ENCODE measurements around the gene CXCR4.
"Not testable (repeated sequence)": the region's sequence is repeated elsewhere in the genome, so short reads cannot be mapped to it uniquely, and the experiment has no call there.

CXCR4 gene

GRCh38 chr2:136107051-136108033, 10.6 kb downstream of the CXCR4 start:
- no peak overlapping the region for H3K4me3 ChIP-seq (ENCODE audit: low read length)
- no peak for DNase-seq (ENCODE audit: low read depth)
- TF ChIP-seq, protein P1, sequence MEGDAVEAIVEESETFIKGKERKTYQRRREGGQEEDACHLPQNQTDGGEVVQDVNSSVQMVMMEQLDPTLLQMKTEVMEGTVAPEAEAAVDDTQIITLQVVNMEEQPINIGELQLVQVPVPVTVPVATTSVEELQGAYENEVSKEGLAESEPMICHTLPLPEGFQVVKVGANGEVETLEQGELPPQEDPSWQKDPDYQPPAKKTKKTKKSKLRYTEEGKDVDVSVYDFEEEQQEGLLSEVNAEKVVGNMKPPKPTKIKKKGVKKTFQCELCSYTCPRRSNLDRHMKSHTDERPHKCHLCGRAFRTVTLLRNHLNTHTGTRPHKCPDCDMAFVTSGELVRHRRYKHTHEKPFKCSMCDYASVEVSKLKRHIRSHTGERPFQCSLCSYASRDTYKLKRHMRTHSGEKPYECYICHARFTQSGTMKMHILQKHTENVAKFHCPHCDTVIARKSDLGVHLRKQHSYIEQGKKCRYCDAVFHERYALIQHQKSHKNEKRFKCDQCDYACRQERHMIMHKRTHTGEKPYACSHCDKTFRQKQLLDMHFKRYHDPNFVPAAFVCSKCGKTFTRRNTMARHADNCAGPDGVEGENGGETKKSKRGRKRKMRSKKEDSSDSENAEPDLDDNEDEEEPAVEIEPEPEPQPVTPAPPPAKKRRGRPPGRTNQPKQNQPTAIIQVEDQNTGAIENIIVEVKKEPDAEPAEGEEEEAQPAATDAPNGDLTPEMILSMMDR (conservative IDR thresholded peaks at IDR 0.05; ENCODE audit: low read length) = no peak

DNA sequence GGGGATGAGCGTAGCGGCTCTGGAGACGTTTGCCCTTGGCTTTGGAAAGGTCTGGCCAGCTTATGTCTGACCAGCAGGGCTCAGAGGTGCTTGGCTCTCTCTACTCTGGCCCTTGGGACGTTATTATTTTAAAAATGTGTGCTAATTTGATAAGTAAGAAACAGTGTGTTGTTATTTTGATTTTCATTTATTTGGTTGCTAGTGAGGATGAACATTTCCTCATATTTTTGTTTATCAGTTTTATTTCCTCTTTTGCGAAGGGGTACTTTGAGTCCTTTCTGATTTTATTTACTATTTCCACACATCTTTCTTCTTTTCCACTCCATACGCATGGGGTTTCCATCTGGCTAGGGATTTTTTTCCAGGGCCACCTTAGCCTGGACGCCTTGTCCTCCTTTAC, 11.4 kb downstream of the CXCR4 start:
- TF ChIP-seq, protein P1 (conservative IDR thresholded peaks at IDR 0.05; ENCODE audit: low read length) = no peak
- no peak for DNase-seq (ENCODE audit: low read depth)
- no peak overlapping the region for H3K4me3 ChIP-seq (ENCODE audit: low read length)

DNA sequence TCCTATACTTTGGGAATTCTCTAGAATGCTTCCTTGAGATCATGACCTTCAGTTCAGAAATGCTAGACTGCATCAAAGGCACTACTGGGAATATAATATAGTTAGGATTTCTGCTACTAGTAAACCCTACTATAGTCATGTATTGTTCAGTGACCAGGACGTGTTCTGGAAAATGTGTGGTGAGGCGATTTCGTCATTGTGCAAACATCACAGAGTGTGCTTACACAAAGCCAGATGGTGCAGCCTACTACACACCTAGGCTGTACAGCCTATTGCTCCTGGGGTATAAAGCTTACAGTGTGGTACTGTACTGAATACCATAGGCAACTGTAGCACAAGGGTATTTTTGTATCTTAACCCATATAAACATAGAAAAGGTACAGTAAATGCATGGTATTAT, 13.0 kb downstream of the CXCR4 start:
- no peak overlapping the region for H3K4me3 ChIP-seq (ENCODE audit: low read length)
- TF ChIP-seq, protein P1 (conservative IDR thresholded peaks at IDR 0.05; ENCODE audit: low read length) = no peak
- no peak for DNase-seq (ENCODE audit: low read depth)

DNA sequence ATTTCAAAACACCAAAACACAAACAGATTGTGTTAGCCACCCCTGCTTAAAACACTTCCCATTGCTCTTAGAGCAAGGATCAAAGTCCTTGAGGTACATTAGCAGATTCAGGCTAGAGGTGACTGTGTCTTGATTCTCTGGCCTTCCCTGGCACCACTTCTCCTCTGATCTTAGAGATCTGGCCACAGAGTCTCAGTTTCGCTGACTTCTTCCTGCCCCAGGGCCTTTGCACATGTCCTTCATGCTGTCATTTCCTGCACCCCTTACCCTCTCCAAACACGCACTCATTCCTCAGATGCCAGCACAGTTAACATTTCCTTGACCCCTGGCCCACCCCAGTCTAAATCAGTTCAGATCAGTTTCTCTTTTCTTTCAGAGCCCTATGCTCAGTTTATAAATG, 16.9 kb downstream of the CXCR4 start:
- DNase-seq (ENCODE audit: low read depth) = no peak
- TF ChIP-seq, protein P1 (conservative IDR thresholded peaks at IDR 0.05; ENCODE audit: low read length) = no peak
- no peak overlapping the region for H3K4me3 ChIP-seq (ENCODE audit: low read length)

DNA sequence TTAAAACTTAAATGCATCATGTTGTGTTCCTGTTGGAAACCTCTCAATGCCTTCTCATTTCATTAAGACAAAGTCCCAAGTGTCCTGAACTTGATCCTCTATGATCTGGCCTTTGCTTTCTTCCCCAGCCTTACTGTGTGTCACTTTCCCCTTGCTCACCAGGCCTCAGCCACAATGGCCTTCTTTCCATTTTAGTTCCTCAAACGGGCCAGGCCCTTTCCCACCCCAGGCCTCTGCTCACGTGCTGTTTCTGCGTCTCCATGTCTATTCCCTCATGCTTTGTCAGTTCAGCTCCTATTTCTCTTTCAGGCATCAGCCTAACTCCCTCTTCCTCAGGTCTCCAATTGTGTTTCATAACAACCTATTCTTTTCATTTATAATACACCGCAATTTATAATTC, 19.5 kb downstream of the CXCR4 start:
- no peak for DNase-seq (ENCODE audit: low read depth)
- no peak overlapping the region for H3K4me3 ChIP-seq (ENCODE audit: low read length)
- TF ChIP-seq, protein P1 (conservative IDR thresholded peaks at IDR 0.05; ENCODE audit: low read length) = no peak

DNA sequence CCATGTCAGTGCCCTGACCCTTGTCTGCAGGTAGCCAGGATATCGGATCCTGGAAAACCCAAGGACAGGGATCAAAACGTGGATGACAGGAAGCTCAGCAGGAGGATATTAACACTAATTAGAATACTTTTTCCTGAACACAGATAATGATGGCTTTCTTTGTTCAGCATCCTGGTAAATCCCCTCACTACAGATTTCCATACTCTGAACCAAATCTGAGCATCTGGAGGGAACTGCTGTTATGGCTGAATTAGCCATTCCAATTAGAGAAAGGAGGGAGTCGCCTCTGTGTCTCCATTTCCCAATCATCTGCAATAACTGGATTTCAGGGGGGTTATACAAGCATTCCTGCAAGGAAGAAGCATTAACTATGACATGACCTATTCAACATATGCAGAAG, 24.4 kb downstream of the CXCR4 start:
- no peak for DNase-seq (ENCODE audit: low read depth)
- TF ChIP-seq, protein P1 (conservative IDR thresholded peaks at IDR 0.05; ENCODE audit: low read length) = no peak
- no peak overlapping the region for H3K4me3 ChIP-seq (ENCODE audit: low read length)

DNA sequence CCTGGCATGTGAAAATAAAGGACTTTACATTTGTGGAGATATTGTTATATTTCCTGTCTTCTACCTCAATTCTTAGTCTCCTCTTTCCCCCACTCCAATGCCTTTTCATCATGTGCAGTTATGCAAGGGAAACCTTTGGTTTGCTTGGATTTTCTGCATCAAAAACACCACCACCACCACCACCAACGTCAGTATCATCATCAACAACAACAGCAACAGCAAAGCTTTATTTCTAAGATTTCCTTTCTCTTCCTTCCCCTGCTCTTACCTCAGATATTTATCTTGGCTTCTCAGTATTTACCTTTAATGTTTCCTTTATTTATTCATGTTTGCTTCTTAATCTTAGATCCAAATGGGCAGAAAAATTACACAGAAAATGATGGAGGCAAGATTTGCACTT, 26.1 kb downstream of the CXCR4 start:
- TF ChIP-seq, protein P1 (conservative IDR thresholded peaks at IDR 0.05; ENCODE audit: low read length) = no peak
- DNase-seq (ENCODE audit: low read depth) = no peak
- H3K4me3 ChIP-seq (ENCODE audit: low read length) = no peak overlapping the region

DNA sequence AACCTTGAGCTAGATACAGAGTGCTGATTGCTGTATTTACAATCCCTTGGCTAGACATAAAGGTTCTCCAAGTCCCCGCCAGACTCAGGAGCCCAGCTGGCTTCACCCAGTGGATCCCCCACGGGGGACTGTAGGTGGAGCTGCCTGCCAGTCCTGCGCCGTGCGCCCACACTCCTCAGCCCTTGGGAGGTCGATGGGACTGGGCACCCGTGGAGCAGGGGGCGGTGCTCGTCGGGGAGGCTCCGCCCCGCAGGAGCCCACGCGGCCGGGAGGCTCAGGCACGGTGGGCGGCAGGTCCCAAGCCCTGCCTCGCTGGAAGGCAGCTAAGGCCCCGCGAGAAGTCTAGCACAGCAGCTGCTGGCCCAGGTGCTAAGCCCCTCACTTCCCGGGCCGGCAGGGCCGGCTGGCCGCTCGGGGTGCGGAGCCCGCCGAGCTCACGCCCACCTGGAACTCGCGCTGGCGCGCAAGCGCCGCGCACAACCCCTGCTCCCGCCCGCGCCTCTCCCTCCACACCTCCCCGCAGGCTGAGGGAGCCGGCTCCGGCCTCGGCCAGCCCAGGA, 30.0 kb downstream of the CXCR4 start:
- not testable (repeated sequence) for H3K4me3 ChIP-seq (ENCODE audit: low read length); DNase-seq (ENCODE audit: low read depth)
